Omental fat pad (tissue), 4 donors: ENCODE data around the gene ZC3H12C. TPM values are rescaled to one million over a fixed set of nuclear protein-coding genes. Genes with fewer than 3 reads are reported as not detected.
"Not testable (repeated sequence)": the region's sequence is repeated elsewhere in the genome, so short reads cannot be mapped to it uniquely, and the experiment has no call there.

Source experiments
- ATAC-seq: fragments of 150-250 bp; one replicate; pipeline ENCODE4 v1.9.1; 2016; ENCODE audit warnings: mild to moderate bottlenecking, moderate library complexity; ENCODE audit not compliant: low FRiP score
- DNase-seq: peaks from one replicate; pipeline ENCODE4 v3.0.0-alpha.2; 2019; ENCODE audit warnings: low spot score
- CTCF ChIP-seq, 3 donors: fragments of 450-650 bp; IDR thresholded peaks; one replicate each; pipeline ENCODE4 v1.5.1; 2016 to 2017; ENCODE audit warnings: antibody characterized with exemption in 3 of 3, mild to moderate bottlenecking in 3 of 3, moderate library complexity in 2 of 3
- total RNA-seq, 4 donors: library from RNA; depleted of rRNA; stranded (reverse); fragments of >200 nt; gene quantifications; one replicate each; pipeline ENCODE4 v1.1.0, GENCODE V29; 2016

The ZC3H12C gene
- total RNA-seq, 4 donors from 2014 or later, result 12.0 to 19.4 (median 15.7) TPM

GRCh38 chr11:110187731-110188130 is 94.5 kb downstream of the ZC3H12C start:
- TF ChIP-seq CTCF (IDR thresholded peaks at IDR 0.05), result no peak
- ATAC-seq, result no peak
- no peak for DNase-seq

- ATAC-seq (no peak), DNase-seq (no peak)
- no peak for TF ChIP-seq CTCF (IDR thresholded peaks at IDR 0.05)
Measured at GRCh38 chr11:110190885-110191284, 97.7 kb downstream of the ZC3H12C start.

GRCh38 chr11:110192604-110193282 is 99.6 kb downstream of the ZC3H12C start:
- ATAC-seq, DNase-seq: not testable (repeated sequence)

GRCh38 chr11:110194211-110194766 is 101.1 kb downstream of the ZC3H12C start:
- peak; percentile 48 for ATAC-seq
- not testable (repeated sequence) for DNase-seq

GRCh38 chr11:110196241-110196754 is 103.1 kb downstream of the ZC3H12C start:
- ATAC-seq (no peak), DNase-seq (no peak)
- TF ChIP-seq CTCF (IDR thresholded peaks at IDR 0.05), result no peak

GRCh38 chr11:110196884-110197420 is 103.8 kb downstream of the ZC3H12C start:
- DNase-seq (no peak), ATAC-seq (no peak)
- no peak for TF ChIP-seq CTCF (IDR thresholded peaks at IDR 0.05)

- TF ChIP-seq CTCF (IDR thresholded peaks at IDR 0.05), result no peak
- DNase-seq (no peak), ATAC-seq (no peak)
Measured at GRCh38 chr11:110198031-110198729, 105.0 kb downstream of the ZC3H12C start.
